Mucosa of rectum (tissue), 2 donors: ENCODE data around the gene ATRNL1.

Experiments used
- H3K27ac ChIP-seq, 2 donors: one replicate each; pipeline ENCODE4 v1.7.0; 2013; ENCODE audit warnings: inconsistent platforms in 2 of 2, low read depth in 2 of 2, low read length in 2 of 2
- H3K27me3 ChIP-seq, 2 donors: one replicate each; pipeline ENCODE4 v1.7.0; 2013; ENCODE audit warnings: low read length in 2 of 2; ENCODE audit not compliant: control insufficient read depth in 2 of 2, insufficient read depth in 2 of 2
- H3K36me3 ChIP-seq, 2 donors: one replicate each; pipeline ENCODE4 v1.7.0; 2013; ENCODE audit warnings: low read length in 2 of 2; ENCODE audit not compliant: control insufficient read depth in 2 of 2, insufficient read depth in 2 of 2
- H3K4me1 ChIP-seq, 2 donors: one replicate each; pipeline ENCODE4 v1.7.0; 2013; ENCODE audit warnings: low read length in 2 of 2, mild to moderate bottlenecking in 1 of 2; ENCODE audit not compliant: control insufficient read depth in 2 of 2, insufficient read depth in 2 of 2
- H3K4me3 ChIP-seq, 2 donors: one replicate each; pipeline ENCODE4 v1.7.0; 2013; ENCODE audit warnings: low read length in 2 of 2
- H3K9ac ChIP-seq, 2 donors: one replicate each; pipeline ENCODE4 v1.7.0; 2013; ENCODE audit warnings: low read length in 2 of 2, low read depth in 1 of 2, mild to moderate bottlenecking in 1 of 2
- H3K9me3 ChIP-seq, 2 donors: one replicate each; pipeline ENCODE4 v1.7.0; 2013; ENCODE audit warnings: low read length in 2 of 2; ENCODE audit not compliant: control insufficient read depth in 2 of 2
- donor health status: healthy.
- donor health status: Normal muscosa, but diverticular disease.

ATRNL1 gene

GRCh38 chr10:115762029-115762428 is 668.9 kb downstream of the ATRNL1 start:
- H3K27me3 ChIP-seq = no peaks in the 10 kb centered on the region
- H3K4me3 ChIP-seq = no peak overlapping the region
- H3K4me1 ChIP-seq = no peaks in the 10 kb centered on the region
- no peaks in the 10 kb centered on the region for H3K9me3 ChIP-seq
- H3K36me3 ChIP-seq = no peaks in the 10 kb centered on the region
- no peak overlapping the region for H3K9ac ChIP-seq
- no peak overlapping the region for H3K27ac ChIP-seq

- Histone ChIP-seq H3K9ac (no peak overlapping the region), H3K4me1 (no peaks in the 10 kb centered on the region), H3K27me3 (no peaks in the 10 kb centered on the region), H3K27ac (no peak overlapping the region), H3K4me3 (no peak overlapping the region), H3K36me3 (no peaks in the 10 kb centered on the region), H3K9me3 (no peaks in the 10 kb centered on the region)
These were observed 678.6 kb downstream of the ATRNL1 start for GRCh38 chr10:115771755-115772154.

- H3K36me3 ChIP-seq = no peaks in the 10 kb centered on the region
These were observed 679.4 kb downstream of the ATRNL1 start for GRCh38 chr10:115772606-115773005.

GRCh38 chr10:115773832-115774231 is 680.7 kb downstream of the ATRNL1 start:
- H3K27ac ChIP-seq = no peak overlapping the region
- no peak overlapping the region for H3K4me3 ChIP-seq
- no peaks in the 10 kb centered on the region for H3K36me3 ChIP-seq
- no peaks in the 10 kb centered on the region for H3K4me1 ChIP-seq
- no peak overlapping the region for H3K9ac ChIP-seq
- no peaks in the 10 kb centered on the region for H3K27me3 ChIP-seq
- no peaks in the 10 kb centered on the region for H3K9me3 ChIP-seq

More at GRCh38 chr10:115772606-115773005, 679.4 kb downstream of the ATRNL1 start:
- Histone ChIP-seq H3K27ac (no peak overlapping the region), H3K27me3 (no peaks in the 10 kb centered on the region), H3K4me3 (no peak overlapping the region), H3K9ac (no peak overlapping the region), H3K4me1 (no peaks in the 10 kb centered on the region), H3K9me3 (no peaks in the 10 kb centered on the region)

DNA sequence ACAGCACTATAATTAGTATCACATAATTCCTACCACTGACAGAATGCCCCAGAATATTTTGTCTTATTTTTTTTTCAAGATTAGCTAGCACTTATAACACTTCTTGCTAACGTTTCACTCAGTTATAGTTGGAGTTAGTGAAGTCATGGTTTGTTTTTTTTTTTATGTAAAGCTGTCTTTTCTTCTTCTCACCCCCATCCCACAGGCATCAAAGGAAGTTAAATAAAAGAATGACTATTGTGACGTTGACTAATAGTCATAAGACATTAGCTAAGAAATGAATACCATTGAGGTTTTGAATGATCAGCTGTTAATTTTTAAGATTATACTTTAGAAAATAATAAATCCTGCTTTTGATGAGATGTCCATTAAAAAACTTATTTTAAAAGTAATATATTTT is 681.6 kb downstream of the ATRNL1 start:
- no peak overlapping the region for H3K4me3 ChIP-seq
- no peaks in the 10 kb centered on the region for H3K27me3 ChIP-seq
- H3K4me1 ChIP-seq = no peaks in the 10 kb centered on the region
- H3K27ac ChIP-seq = no peak overlapping the region
- H3K9ac ChIP-seq = no peak overlapping the region
- no peaks in the 10 kb centered on the region for H3K9me3 ChIP-seq
- no peaks in the 10 kb centered on the region for H3K36me3 ChIP-seq

DNA sequence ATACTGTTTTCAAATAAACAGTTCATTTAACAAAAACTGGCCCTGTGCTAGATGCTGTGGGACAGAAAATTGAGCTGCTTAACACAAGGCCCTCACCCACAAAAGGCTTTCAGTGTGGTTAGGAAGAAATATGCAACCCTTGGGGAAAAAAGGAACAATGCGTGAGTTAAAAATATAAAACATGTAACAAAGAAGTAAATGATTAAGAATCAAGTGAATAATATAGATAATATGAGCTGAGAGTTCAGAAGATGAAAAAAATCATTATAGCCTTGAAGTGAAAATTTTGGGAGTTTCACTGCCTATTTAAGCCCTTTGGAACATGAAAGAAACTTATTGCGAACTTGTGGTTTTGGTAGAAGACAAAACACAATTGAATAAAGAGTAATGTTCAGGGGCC is 684.5 kb downstream of the ATRNL1 start:
- H3K4me3 ChIP-seq = no peak overlapping the region
- H3K36me3 ChIP-seq = no peaks in the 10 kb centered on the region
- H3K27ac ChIP-seq = no peak overlapping the region
- H3K4me1 ChIP-seq = no peaks in the 10 kb centered on the region
- H3K9ac ChIP-seq = no peak overlapping the region
- no peaks in the 10 kb centered on the region for H3K9me3 ChIP-seq
- H3K27me3 ChIP-seq = no peaks in the 10 kb centered on the region

DNA sequence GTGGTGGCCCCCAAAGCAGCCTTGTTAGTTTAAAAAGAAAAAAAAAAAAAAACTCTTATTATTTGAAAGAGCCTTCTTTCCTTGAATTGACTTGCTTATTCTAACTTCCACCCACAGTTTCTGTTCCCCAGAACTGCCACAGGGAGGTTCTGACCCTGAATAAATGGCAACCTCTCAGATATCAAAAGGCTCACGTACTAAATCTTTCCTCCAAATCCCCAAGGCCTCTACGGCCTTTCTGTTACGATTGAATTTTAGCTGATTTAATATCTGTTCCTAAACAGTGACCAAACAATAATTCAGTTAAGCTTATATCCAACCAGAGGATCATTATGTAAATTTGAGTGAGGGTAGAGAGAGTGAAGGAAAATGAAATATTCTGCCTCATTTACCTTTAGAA is 697.1 kb downstream of the ATRNL1 start:
- Histone ChIP-seq H3K9ac (no peak overlapping the region), H3K9me3 (no peaks in the 10 kb centered on the region), H3K4me1 (no peaks in the 10 kb centered on the region), H3K36me3 (no peaks in the 10 kb centered on the region), H3K27me3 (no peaks in the 10 kb centered on the region), H3K4me3 (no peak overlapping the region), H3K27ac (no peak overlapping the region)

DNA sequence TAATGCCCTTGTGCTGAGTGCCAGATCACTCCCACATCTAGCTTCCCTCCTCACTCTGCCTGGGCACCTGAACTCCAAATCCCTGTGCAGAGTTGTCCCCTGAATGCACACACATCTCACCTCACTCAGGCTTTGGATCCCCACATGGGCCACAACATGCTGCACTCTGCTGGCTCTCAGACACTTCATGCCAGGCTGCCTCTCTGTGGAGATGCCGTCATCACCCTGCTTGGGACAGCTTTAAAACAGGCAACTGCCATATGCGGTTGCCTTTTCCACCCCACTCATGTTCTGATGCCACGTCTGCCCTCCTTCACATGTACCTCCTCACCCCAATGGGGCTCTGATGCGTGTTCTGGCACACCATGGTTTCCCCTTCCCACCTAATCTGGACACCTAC is 702.8 kb downstream of the ATRNL1 start:
- H3K27me3 ChIP-seq = no peaks in the 10 kb centered on the region
- no peak overlapping the region for H3K27ac ChIP-seq
- H3K9me3 ChIP-seq = no peaks in the 10 kb centered on the region
- H3K9ac ChIP-seq = no peak overlapping the region
- H3K4me1 ChIP-seq = no peaks in the 10 kb centered on the region
- H3K4me3 ChIP-seq = no peak overlapping the region
- H3K36me3 ChIP-seq = no peaks in the 10 kb centered on the region

- Histone ChIP-seq H3K36me3 (no peaks in the 10 kb centered on the region), H3K9ac (no peak overlapping the region), H3K27me3 (no peaks in the 10 kb centered on the region), H3K4me3 (no peak overlapping the region), H3K9me3 (no peaks in the 10 kb centered on the region), H3K27ac (no peak overlapping the region), H3K4me1 (no peaks in the 10 kb centered on the region)
These were observed 708.3 kb downstream of the ATRNL1 start for GRCh38 chr10:115801457-115801856.

DNA sequence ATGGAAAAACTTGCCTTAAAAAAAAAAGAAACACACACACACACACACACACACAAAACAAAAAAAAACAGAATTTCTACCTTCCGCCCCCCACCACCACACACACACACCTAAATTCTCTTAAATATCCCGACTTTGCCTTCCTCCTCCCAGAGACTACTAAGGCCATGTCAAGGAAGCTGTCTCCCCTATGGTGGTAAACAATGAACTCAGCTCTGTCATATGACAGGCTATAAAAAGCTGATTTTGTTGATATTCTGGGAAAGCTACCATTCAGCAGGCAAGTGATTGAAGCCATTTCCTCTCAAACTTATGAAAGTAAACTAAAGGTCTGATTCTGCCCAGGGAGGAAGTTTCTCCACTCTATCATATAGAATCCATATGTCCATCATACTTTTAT is 708.8 kb downstream of the ATRNL1 start:
- Histone ChIP-seq H3K27ac (no peak overlapping the region), H3K4me3 (no peak overlapping the region), H3K4me1 (no peaks in the 10 kb centered on the region), H3K9me3 (no peaks in the 10 kb centered on the region), H3K9ac (no peak overlapping the region), H3K36me3 (no peaks in the 10 kb centered on the region), H3K27me3 (no peaks in the 10 kb centered on the region)

- no peaks in the 10 kb centered on the region for H3K36me3 ChIP-seq
- no peak overlapping the region for H3K4me3 ChIP-seq
- no peaks in the 10 kb centered on the region for H3K4me1 ChIP-seq
- H3K9ac ChIP-seq = no peak overlapping the region
- H3K9me3 ChIP-seq = no peaks in the 10 kb centered on the region
- H3K27me3 ChIP-seq = no peaks in the 10 kb centered on the region
- H3K27ac ChIP-seq = no peak overlapping the region
These were observed 709.7 kb downstream of the ATRNL1 start for GRCh38 chr10:115802911-115803310.
